Calu3 (cell line): ENCODE results near the gene CTDNEP1. TPM values are rescaled to one million over a fixed set of nuclear protein-coding genes. Genes with fewer than 3 reads are reported as not detected.

ENCODE experiments used
- BruUV-seq: library from RNA; stranded (reverse); fragments of 400-500 nt; replicated peaks from 2 replicates; lab custom pipeline; 2021; lab: Mats Ljungman, UMichigan
- CTCF ChIA-PET: fragments of 300-600 bp; sonication (Branson Sonifier 250); formaldehyde crosslinking; loops from one replicate; lab custom pipeline; 2022; ENCODE audit warnings: antibody characterized with exemption; lab: Charles Lee
- DNase-seq: peaks from one replicate; pipeline ENCODE4 v3.0.0; 2022
- H3K27ac Mint-ChIP-seq: one replicate; pipeline ENCODE4 v1.8.0; 2022; ENCODE audit warnings: mixed read lengths; ENCODE audit not compliant: unreplicated experiment
- H3K27me3 Mint-ChIP-seq: one replicate; pipeline ENCODE4 v1.8.0; 2022; ENCODE audit warnings: mixed read lengths; ENCODE audit not compliant: unreplicated experiment
- H3K36me3 Mint-ChIP-seq: one replicate; pipeline ENCODE4 v1.8.0; 2022; ENCODE audit warnings: mild to moderate bottlenecking, moderate library complexity, mixed read lengths; ENCODE audit not compliant: insufficient read depth, unreplicated experiment
- H3K4me1 Mint-ChIP-seq: one replicate; pipeline ENCODE4 v1.8.0; 2022; ENCODE audit warnings: mild to moderate bottlenecking, low read depth, mixed read lengths; ENCODE audit not compliant: unreplicated experiment
- H3K4me3 Mint-ChIP-seq: one replicate; pipeline ENCODE4 v1.8.0; 2022; ENCODE audit warnings: mild to moderate bottlenecking, low read depth, moderate library complexity, mixed read lengths; ENCODE audit not compliant: unreplicated experiment
- H3K9me3 Mint-ChIP-seq: one replicate; pipeline ENCODE4 v1.8.0; 2022; ENCODE audit warnings: low read depth, mixed read lengths; ENCODE audit not compliant: unreplicated experiment
- CTCF ChIP-seq: fragments of 200-600 bp; IDR thresholded peaks from one replicate; pipeline ENCODE4 v1.8.0; 2022; ENCODE audit warnings: antibody characterized with exemption; ENCODE audit not compliant: unreplicated experiment
- intact Hi-C: fragments of 100-400 bp; cut with micrococcal nuclease; formaldehyde crosslinking; loops from one replicate; pipeline ENCODE4 v1.10.0; 2022; ENCODE audit not compliant: unreplicated experiment
- total RNA-seq: library from RNA; stranded (reverse); gene quantifications from 2 replicates; pipeline ENCODE4 v1.2.3, GENCODE V29; 2022

The CTDNEP1 gene
- total RNA-seq, 1 experiment from 2014 or later = 85.2 TPM

GRCh38 chr17:7211491-7212273 is 39.9 kb downstream of the CTDNEP1 start:
- no peak for DNase-seq
- H3K9me3 Mint-ChIP-seq = no peaks in the 10 kb centered on the region
- BruUV-seq = no TSS peak
- no peak overlapping the region for H3K4me3 Mint-ChIP-seq
- intact Hi-C loops = no loop called here
- peaks cover 19% of the 10 kb centered on the region for H3K36me3 Mint-ChIP-seq
- CTCF ChIA-PET = no interaction called here
- no peak for TF ChIP-seq CTCF
- H3K4me1 Mint-ChIP-seq = peaks cover 25% of the 10 kb centered on the region
- H3K27me3 Mint-ChIP-seq = peaks cover 89% of the 10 kb centered on the region
- no peak overlapping the region for H3K27ac Mint-ChIP-seq

- no TSS peak for BruUV-seq
- no peak for DNase-seq
- Mint-ChIP-seq H3K27me3 (peaks cover 98% of the 10 kb centered on the region), H3K36me3 (peaks cover 7% of the 10 kb centered on the region), H3K4me1 (peaks cover 16% of the 10 kb centered on the region), H3K9me3 (no peaks in the 10 kb centered on the region), H3K4me3 (no peak overlapping the region), H3K27ac (no peak overlapping the region)
- intact Hi-C loops = no loop called here
- CTCF ChIA-PET = no interaction called here
- TF ChIP-seq CTCF = no peak
Measured at GRCh38 chr17:7208754-7209460, 42.6 kb downstream of the CTDNEP1 start.

GRCh38 chr17:7208027-7208571 is 43.4 kb downstream of the CTDNEP1 start:
- no peak for TF ChIP-seq CTCF
- intact Hi-C loops = no loop called here
- BruUV-seq = no TSS peak
- CTCF ChIA-PET = no interaction called here
- Mint-ChIP-seq H3K36me3 (no peaks in the 10 kb centered on the region), H3K27ac (no peak overlapping the region), H3K27me3 (peaks cover 98% of the 10 kb centered on the region), H3K4me3 (no peak overlapping the region), H3K9me3 (no peaks in the 10 kb centered on the region), H3K4me1 (peaks cover 8% of the 10 kb centered on the region)
- no peak for DNase-seq

GRCh38 chr17:7207120-7208001 is 44.2 kb downstream of the CTDNEP1 start:
- no peak for TF ChIP-seq CTCF
- CTCF ChIA-PET = no interaction called here
- Mint-ChIP-seq H3K4me3 (no peak overlapping the region), H3K27me3 (peaks cover 91% of the 10 kb centered on the region), H3K4me1 (peaks cover 8% of the 10 kb centered on the region), H3K9me3 (no peaks in the 10 kb centered on the region), H3K36me3 (no peaks in the 10 kb centered on the region), H3K27ac (no peak overlapping the region)
- no TSS peak for BruUV-seq
- no peak for DNase-seq
- intact Hi-C loops = no loop called here
